Measurements from ENCODE around the gene OXCT2.

OXCT2 gene

GRCh38 chr1:39761016-39761415, 10.1 kb downstream of the OXCT2 start:
- DNase-seq = no peak
- no peaks in the 10 kb centered on the region for H3K9me3 ChIP-seq
- no peaks in the 10 kb centered on the region for H3K27me3 ChIP-seq
- no peaks in the 10 kb centered on the region for H3K4me1 ChIP-seq
- no peak for TF ChIP-seq CTCF (IDR thresholded peaks at IDR 0.05)
- intact Hi-C loops (cut with DNase I; ENCODE audit: low total_unique reads) = no loop called here
- H3K4me3 ChIP-seq = no peak overlapping the region
- H3K27ac ChIP-seq = no peak overlapping the region
- peaks cover 12 to 70% (median 43%) of the 10 kb centered on the region in 3 donors for H3K36me3 ChIP-seq

GRCh38 chr1:39760074-39761008, 10.8 kb downstream of the OXCT2 start:
- no peak for DNase-seq
- H3K4me3 ChIP-seq = no peak overlapping the region
- H3K27ac ChIP-seq = no peak overlapping the region
- no peak for TF ChIP-seq CTCF (IDR thresholded peaks at IDR 0.05)
- H3K27me3 ChIP-seq = no peaks in the 10 kb centered on the region
- no peaks in the 10 kb centered on the region for H3K9me3 ChIP-seq
- intact Hi-C loops (cut with DNase I; ENCODE audit: low total_unique reads) = no loop called here
- H3K4me1 ChIP-seq = no peaks in the 10 kb centered on the region
- H3K36me3 ChIP-seq = peaks cover 18 to 77% (median 46%) of the 10 kb centered on the region in 3 donors

GRCh38 chr1:39759436-39759726, 11.8 kb downstream of the OXCT2 start:
- intact Hi-C loops (cut with DNase I; ENCODE audit: low total_unique reads) = no loop called here
- Histone ChIP-seq H3K27ac (no peak overlapping the region), H3K4me3 (no peak overlapping the region), H3K9me3 (no peaks in the 10 kb centered on the region), H3K27me3 (no peaks in the 10 kb centered on the region), H3K4me1 (no peaks in the 10 kb centered on the region), H3K36me3 (peaks cover 27 to 86% (median 52%) of the 10 kb centered on the region in 3 donors)
- TF ChIP-seq CTCF (IDR thresholded peaks at IDR 0.05) = no peak
- no peak for DNase-seq

GRCh38 chr1:39758556-39759435, 12.4 kb downstream of the OXCT2 start:
- TF ChIP-seq CTCF (IDR thresholded peaks at IDR 0.05) = no peak
- Histone ChIP-seq H3K27me3 (no peaks in the 10 kb centered on the region), H3K27ac (no peak overlapping the region), H3K4me1 (no peaks in the 10 kb centered on the region), H3K4me3 (no peak overlapping the region), H3K36me3 (peaks cover 33 to 92% (median 58%) of the 10 kb centered on the region in 3 donors), H3K9me3 (no peaks in the 10 kb centered on the region)
- intact Hi-C loops (cut with DNase I; ENCODE audit: low total_unique reads) = no loop called here
- no peak for DNase-seq

- H3K9me3 ChIP-seq = no peaks in the 10 kb centered on the region
- intact Hi-C loops (cut with DNase I; ENCODE audit: low total_unique reads) = no loop called here
- no peak for TF ChIP-seq CTCF (IDR thresholded peaks at IDR 0.05)
- no peak overlapping the region for H3K27ac ChIP-seq
- peaks cover 0 to 6% (median 0%) of the 10 kb centered on the region in 4 donors for H3K4me1 ChIP-seq
- peaks cover 46 to 100% (median 71%) of the 10 kb centered on the region in 3 donors for H3K36me3 ChIP-seq
- no peaks in the 10 kb centered on the region for H3K27me3 ChIP-seq
- no peak for DNase-seq
- no peak overlapping the region for H3K4me3 ChIP-seq
Observed at GRCh38 chr1:39757501-39757900, 13.6 kb downstream of the OXCT2 start.
